ENCODE results near the gene ALK.

The ALK gene

GRCh38 chr2:29747786-29748470 lies 173.5 kb downstream of the ALK start:
- TF ChIP-seq ZNF184 (tag by site-specific recombination; IDR thresholded peaks at IDR 0.05) (peak; percentile 93; the same call in 1 of the 2 replicates), ZNF211 (tag by site-specific recombination; IDR thresholded peaks at IDR 0.05; ENCODE audit: low read depth) (no peak), ZNF140 (tag by site-specific recombination; IDR thresholded peaks at IDR 0.05) (no peak), HIC1 (tag by site-specific recombination; IDR thresholded peaks at IDR 0.05) (peak; percentile 55; the same call in 1 of the 2 replicates), ZNF639 (tag by site-specific recombination; IDR thresholded peaks at IDR 0.05) (peak; percentile 80), SCRT2 (tag by site-specific recombination; IDR thresholded peaks at IDR 0.05) (peak; percentile 48), ZNF366 (tag by site-specific recombination; conservative IDR thresholded peaks at IDR 0.05) (peak; percentile 90), ZFP69B (tag by site-specific recombination; IDR thresholded peaks at IDR 0.05) (peak; percentile 77), ZNF692 (tag by site-specific recombination; IDR thresholded peaks at IDR 0.05) (peak; percentile 88), TSHZ1 (tag by site-specific recombination; IDR thresholded peaks at IDR 0.05; ENCODE audit: borderline replicate concordance) (peak; percentile 37; the same call in 1 of the 2 replicates), OVOL3 (tag by site-specific recombination; IDR thresholded peaks at IDR 0.05) (no peak), KLF8 (tag by site-specific recombination; IDR thresholded peaks at IDR 0.05) (0 out of 2 replicates have a peak, but pooled peaks have one; percentile 27), INSM2 (tag by site-specific recombination; IDR thresholded peaks at IDR 0.05) (0 out of 2 replicates have a peak, but pooled peaks have one; percentile 57), ZNF394 (tag by site-specific recombination; IDR thresholded peaks at IDR 0.05; ENCODE audit: borderline replicate concordance) (peak; percentile 33; the same call in 1 of the 2 replicates), ZNF362 (tag by site-specific recombination; IDR thresholded peaks at IDR 0.05) (peak; percentile 65; the same call in 1 of the 2 replicates), ZNF629 (tag by site-specific recombination; IDR thresholded peaks at IDR 0.05) (peak; percentile 70)
- no peak overlapping the region for H3K4me3 ChIP-seq (ENCODE audit: low read depth, low read length)
- POLR2A ChIA-PET, result no interaction called here
- CTCF ChIA-PET, result no interaction called here
- no peaks in the 10 kb centered on the region for H3K36me3 ChIP-seq (ENCODE audit: control insufficient read depth in 2 of 2, insufficient read depth in 1 of 2, low read length in 2 of 2)
- no peaks in the 10 kb centered on the region for H3K4me1 ChIP-seq (ENCODE audit: control insufficient read depth, insufficient read depth, low read length)
- H3K27ac ChIP-seq (ENCODE audit: extremely low read depth, low read depth, low read length), result no peak overlapping the region
- no peaks in the 10 kb centered on the region for H3K9me3 ChIP-seq (ENCODE audit: control insufficient read depth, insufficient read depth, low read depth, low read length)

Measured in HEK293 (cell line).